GM13977 (cell line): ENCODE data around the gene CLCN1.

Source experiments
- DNase-seq: peaks from one replicate; pipeline ENCODE4 v3.0.0; 2012; ENCODE audit warnings: low spot score
- CTCF ChIP-seq: IDR thresholded peaks from 2 replicates; pipeline ENCODE4 v1.5.1; 2012; ENCODE audit warnings: mild to moderate bottlenecking, control low read depth; ENCODE audit not compliant: insufficient read depth; ENCODE audit errors: extremely low read depth, missing control alignments
- in situ Hi-C: fragments of 300-500 bp; cut with MboI; formaldehyde crosslinking; loops from one replicate; pipeline ENCODE4 v1.12.0; 2022; ENCODE audit warnings: low sequenced_read_pairs, low pct_unique_long_range_greater_than_20kb, mixed read lengths, inconsistent platforms; ENCODE audit not compliant: unreplicated experiment

The CLCN1 gene

GRCh38 chr7:143316492-143316891 lies 581 bp downstream of the CLCN1 start:
- in situ Hi-C loops = no loop called here
- no peak for DNase-seq
- TF ChIP-seq CTCF = no peak

GRCh38 chr7:143318661-143319060 lies 2.8 kb downstream of the CLCN1 start:
- DNase-seq = no peak
- TF ChIP-seq CTCF = no peak
- in situ Hi-C loops = no loop called here

- DNase-seq = no peak
- in situ Hi-C loops = no loop called here
- no peak for TF ChIP-seq CTCF
These were observed 4.7 kb downstream of the CLCN1 start for GRCh38 chr7:143320620-143321019.

- TF ChIP-seq CTCF = no peak
- in situ Hi-C loops = no loop called here
- no peak for DNase-seq
These were observed 5.3 kb downstream of the CLCN1 start for GRCh38 chr7:143321242-143321641.

GRCh38 chr7:143321734-143322133 lies 5.8 kb downstream of the CLCN1 start:
- in situ Hi-C loops = no loop called here
- no peak for DNase-seq
- TF ChIP-seq CTCF = no peak

- no peak for DNase-seq
- TF ChIP-seq CTCF = no peak
- in situ Hi-C loops = no loop called here
These were observed 7.1 kb downstream of the CLCN1 start for GRCh38 chr7:143322760-143323633.
